NB4 (cell line): ENCODE results near the gene DDX6.

Source experiments
- DNase-seq: peaks from one replicate; pipeline ENCODE4 v3.0.0; 2010; ENCODE audit warnings: low read depth
- H3K4me3 ChIP-seq: one replicate; pipeline ENCODE4 v1.5.1; 2011; ENCODE audit warnings: mild to moderate bottlenecking, low read depth, low read length, moderate library complexity
- CTCF ChIP-seq: IDR thresholded peaks from one replicate; pipeline ENCODE4 v1.5.1; 2012; ENCODE audit warnings: low read depth, low read length
- MYC ChIP-seq: IDR thresholded peaks from 2 replicates; pipeline ENCODE4 v1.6.1; 2011; ENCODE audit warnings: low read depth, low read length
- POLR2A ChIP-seq: IDR thresholded peaks from 2 replicates; pipeline ENCODE4 v1.6.1; 2011; ENCODE audit warnings: mild to moderate bottlenecking; ENCODE audit not compliant: insufficient read length; ENCODE audit errors: extremely low read depth
- TF ChIP-seq, protein P1 (sequence below): IDR thresholded peaks from 2 replicates; pipeline ENCODE4 v1.6.1; 2011; ENCODE audit warnings: low read depth, low read length

DDX6 gene

GRCh38 chr11:118705111-118705741 lies 85.7 kb downstream of the DDX6 start:
- TF ChIP-seq MYC (peak; percentile 44; the same call in 1 of the 2 replicates), POLR2A (no peak)
- TF ChIP-seq, protein P1, sequence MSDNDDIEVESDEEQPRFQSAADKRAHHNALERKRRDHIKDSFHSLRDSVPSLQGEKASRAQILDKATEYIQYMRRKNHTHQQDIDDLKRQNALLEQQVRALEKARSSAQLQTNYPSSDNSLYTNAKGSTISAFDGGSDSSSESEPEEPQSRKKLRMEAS = peak; percentile 73
- peak; percentile 73 for DNase-seq

DNA sequence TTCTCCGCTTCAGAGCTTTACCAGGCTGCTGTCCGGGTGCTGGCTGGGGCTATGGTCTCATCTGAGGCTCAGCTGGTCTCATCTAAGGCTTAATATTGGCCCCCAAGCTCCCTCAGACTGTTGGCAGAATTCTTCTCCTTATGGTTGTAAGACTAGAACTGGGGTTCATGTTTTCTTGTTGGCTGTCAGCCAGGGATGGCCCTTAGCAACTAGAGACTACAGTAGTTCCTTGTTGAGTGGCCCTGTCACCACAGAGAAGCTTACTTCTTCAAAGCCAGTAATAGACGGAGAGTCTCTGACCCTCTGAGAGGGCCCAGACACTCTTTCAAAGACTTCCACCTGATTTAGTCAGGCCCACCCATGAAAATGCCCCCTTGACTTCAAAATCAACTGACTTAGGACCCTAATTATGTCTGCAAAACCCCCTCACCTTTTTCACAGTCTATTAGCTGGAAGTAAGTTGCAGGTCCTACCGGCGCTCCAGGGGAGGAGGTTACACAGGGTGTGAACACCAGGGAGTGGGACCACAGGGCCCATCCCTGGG lies 87.3 kb downstream of the DDX6 start:
- H3K4me3 ChIP-seq = no peak overlapping the region
- peak; percentile 35 for DNase-seq
- TF ChIP-seq, protein P1 = no peak
- TF ChIP-seq POLR2A (no peak), CTCF (no peak), MYC (no peak)

More at GRCh38 chr11:118705111-118705741, 85.7 kb downstream of the DDX6 start:
- H3K4me3 ChIP-seq = no peak overlapping the region

DNA sequence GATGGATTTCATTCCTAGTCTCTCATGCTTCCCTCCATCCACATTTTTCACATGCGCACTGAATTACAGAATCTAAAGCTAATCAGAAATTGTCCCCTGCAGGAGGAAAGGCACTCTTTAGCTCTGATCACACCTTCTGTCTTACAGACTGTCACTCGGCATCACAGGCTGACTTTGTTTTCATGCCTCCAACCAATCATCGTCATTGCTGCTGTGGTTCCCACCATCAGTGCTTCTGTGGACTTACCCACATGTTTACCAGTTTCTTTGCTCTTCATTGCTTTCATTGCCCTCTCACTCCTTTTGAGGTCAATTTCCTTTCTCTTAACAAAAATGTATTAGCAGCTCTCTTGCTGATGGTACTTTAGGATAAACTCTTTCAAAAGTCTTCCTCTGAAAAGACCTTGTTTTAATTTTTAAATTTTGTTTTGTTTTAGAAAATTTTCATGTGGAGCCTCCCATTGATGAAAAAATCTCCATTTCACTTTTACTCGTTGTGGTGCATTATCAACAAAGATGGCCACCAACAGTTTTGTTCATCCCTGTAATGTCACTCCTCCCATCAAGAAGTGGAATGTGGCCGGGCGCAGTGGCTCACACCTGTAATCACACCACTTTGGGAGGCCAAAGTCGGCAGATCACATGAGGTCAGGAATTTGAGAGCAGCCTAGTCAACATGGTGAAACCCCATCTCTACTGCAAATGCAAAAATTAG lies 91.3 kb downstream of the DDX6 start:
- H3K4me3 ChIP-seq = no peak overlapping the region
- TF ChIP-seq MYC = no peak
- TF ChIP-seq, protein P1 = no peak
- TF ChIP-seq POLR2A = no peak
- TF ChIP-seq CTCF = no peak
- DNase-seq = no peak
